Muscle of arm (tissue), 12 donors: Measurements from ENCODE around the gene SRGAP1. TPM values are rescaled to one million over a fixed set of nuclear protein-coding genes. Genes with fewer than 3 reads are reported as not detected.
A peak's percentile ranks its signal among the peaks of the same experiment; 100 is the strongest.

Source experiments
- DNase-seq: peaks from one replicate; pipeline ENCODE4 v3.0.0-alpha.2; 2013
- polyA plus RNA-seq, 12 donors: library from polyadenylated mRNA; unstranded; fragments of 120-200 nt; gene quantifications; one replicate each; pipeline ENCODE4 v1.2.1, GENCODE V29; 2013; ENCODE audit not compliant: insufficient read length in 12 of 12

Gene SRGAP1
- polyA plus RNA-seq, 12 donors, result 5.1 to 23.3 (median 7.1) TPM; not detected in 1

- DNase-seq, result peak; percentile 28
Measured at GRCh38 chr12:64082866-64083268, 238.4 kb downstream of the SRGAP1 start.

GRCh38 chr12:64083285-64084210, 239.0 kb downstream of the SRGAP1 start:
- peak; percentile 87 for DNase-seq

DNA sequence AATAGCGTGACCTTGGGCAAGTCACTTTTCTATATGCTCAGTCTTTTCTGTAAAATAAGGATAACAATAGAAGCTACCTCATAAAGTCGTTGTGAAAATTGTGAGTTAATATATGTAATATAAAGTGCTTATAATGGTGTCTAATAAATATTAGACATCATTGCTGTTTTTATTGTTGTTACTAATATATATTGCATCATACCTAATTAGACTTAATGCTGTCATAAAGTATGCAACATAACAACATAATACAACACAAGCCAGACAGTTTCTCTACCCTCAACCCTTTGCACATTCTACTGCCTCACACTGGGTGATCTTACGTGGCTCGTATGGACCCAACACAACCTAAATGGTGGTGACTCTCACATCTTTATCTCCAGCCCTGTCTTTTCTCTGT, 240.7 kb downstream of the SRGAP1 start:
- no peak for DNase-seq

GRCh38 chr12:64085996-64086395, 241.5 kb downstream of the SRGAP1 start:
- no peak for DNase-seq

DNA sequence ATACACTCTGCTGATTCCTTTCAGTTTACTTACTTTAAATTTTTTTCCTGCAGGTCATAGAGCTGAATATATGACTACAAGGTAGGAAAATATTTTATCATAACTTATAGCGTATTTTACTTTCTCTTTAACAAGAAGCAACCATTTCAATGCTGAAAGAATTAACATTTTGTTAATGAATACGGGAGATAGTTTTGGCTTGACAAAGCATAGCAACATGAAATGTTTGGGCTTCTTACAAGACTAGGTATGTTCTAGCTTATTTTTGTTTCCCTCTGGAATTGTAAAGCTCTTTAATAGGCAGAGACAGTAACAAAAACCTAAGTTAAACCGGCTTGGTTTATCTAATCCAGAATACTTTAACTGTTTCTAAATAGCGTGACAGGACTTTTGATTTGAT, 242.4 kb downstream of the SRGAP1 start:
- no peak for DNase-seq

DNA sequence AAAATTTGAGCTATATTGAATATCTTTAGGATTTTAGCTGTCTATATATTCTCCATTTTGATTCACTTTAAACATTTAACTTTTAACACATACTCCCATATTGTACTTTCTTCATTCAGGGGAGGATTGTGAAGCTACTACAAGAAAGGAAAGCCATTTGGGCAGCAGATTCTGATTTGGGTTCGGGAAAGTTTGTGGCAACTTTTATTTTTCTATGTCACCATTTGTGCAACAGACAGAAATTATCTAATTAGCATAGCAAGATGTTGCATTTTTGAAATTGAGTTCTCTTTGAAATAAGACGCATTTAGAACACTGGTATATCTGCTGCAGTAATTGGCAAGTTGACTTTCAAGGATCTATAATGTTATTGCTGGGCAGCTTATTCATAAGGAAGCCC, 243.3 kb downstream of the SRGAP1 start:
- no peak for DNase-seq

GRCh38 chr12:64088431-64089349, 244.2 kb downstream of the SRGAP1 start:
- DNase-seq, result peak; percentile 51

DNA sequence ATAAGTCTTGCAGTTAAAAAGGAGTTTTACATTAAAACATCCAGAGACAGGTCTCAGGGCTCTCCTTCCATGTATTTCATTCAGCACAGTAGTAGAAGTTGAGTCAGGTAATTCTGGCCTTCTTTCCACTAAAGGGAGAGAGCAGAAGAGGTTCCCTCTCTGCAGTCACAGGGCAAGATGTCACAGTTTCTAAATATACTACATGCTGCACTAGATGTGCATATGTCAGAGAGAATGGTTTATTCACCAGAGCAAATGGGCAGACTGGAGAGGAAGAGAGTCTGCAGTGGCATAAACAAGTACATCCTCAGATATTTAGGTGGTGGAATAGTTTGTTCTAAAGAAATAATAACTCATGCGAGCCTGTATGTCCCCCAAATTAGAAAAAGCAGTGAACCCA, 245.5 kb downstream of the SRGAP1 start:
- no peak for DNase-seq

DNA sequence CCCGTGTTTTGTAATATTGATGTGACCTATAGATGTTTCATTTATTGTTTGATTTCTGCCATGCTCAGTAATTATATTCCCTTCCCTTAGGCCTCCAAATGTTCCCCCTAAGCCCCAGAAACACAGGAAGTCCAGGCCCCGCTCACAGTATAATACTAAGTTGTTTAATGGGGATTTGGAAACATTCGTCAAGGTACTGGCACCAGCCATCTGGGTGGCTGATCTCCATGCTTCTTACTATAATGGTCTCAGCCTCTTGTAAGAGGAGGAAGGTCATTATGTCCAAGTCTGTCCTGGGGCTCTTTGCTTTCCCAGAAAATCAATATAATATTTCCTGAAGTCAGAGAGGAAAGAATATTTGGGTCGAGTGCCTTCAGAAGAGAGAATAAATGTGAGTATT, 246.7 kb downstream of the SRGAP1 start:
- no peak for DNase-seq

GRCh38 chr12:64092507-64093196, 248.2 kb downstream of the SRGAP1 start:
- DNase-seq, result no peak

DNA sequence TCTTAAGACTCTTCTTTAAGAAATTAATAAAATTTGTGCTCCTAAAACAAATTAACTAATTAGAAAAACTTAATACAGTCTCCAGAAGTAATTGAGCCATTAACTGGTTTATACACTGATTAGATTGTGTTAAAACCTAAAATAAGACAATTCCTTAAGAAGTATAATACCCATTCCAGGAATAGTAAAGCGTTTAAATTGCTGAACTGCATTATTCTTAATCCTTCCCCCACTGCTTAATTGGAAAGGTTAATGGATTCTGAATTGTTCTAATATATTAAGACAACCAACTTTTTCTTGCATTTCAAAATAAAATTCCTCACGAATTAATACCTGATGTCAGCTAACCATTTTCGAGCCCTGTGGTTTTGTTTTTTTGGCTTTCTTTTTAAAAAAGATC, 249.2 kb downstream of the SRGAP1 start:
- DNase-seq, result no peak

DNA sequence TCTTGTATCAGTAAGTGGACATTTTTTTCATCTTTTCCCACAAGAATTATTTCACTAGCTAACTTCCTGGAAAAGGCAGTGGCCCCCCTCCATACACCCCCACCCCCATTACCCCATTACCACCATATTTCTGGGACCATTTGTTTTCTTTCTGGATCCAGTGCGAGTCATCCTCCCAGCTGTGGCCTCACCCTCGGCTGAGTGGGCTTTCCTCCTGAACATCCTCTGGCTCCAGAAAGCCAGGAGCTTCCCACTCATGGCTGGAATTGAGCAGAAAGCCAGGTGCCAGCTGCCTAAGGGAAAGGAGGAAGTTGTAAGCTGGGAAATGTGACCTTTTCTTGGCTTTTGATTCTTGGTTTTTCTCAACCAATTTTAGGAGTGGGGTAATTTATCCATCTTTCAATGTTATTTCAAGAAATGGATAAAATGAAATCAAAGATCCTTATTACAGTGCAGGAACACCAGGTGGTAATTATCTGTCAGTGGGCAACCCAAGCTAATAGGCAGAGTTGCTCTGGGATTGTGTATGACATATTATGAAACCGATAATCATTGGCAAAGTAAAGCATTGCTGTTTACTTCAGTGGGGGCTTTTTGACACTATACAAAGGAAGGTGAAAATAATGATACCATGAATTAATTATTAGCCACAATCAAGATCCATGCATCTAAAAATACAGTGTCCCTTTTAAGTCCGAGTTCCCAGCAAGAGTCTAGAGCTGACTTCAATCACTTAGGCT, 253.0 kb downstream of the SRGAP1 start:
- DNase-seq, result no peak

GRCh38 chr12:64098709-64099354, 254.3 kb downstream of the SRGAP1 start:
- peak; percentile 88 for DNase-seq

GRCh38 chr12:64099397-64099796, 254.9 kb downstream of the SRGAP1 start:
- DNase-seq, result peak; percentile 92

DNA sequence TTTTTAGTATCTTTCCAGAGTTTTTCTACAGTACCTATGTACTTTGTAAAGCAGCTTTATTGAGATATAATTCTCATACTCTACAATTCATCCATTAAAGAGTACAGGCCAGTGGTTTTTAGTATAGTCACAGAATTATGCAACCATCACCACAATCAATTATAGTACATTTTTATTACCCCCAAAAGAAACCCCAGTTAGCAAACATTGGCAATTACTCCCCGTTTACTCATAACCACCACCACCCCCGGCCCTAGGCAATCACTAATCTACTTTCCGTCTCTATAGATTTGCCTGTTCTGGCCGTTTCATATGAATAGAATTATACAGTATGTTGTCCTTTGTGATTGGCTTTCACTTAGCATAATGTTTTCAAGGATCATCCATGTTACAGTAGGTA, 257.8 kb downstream of the SRGAP1 start:
- no peak for DNase-seq

DNA sequence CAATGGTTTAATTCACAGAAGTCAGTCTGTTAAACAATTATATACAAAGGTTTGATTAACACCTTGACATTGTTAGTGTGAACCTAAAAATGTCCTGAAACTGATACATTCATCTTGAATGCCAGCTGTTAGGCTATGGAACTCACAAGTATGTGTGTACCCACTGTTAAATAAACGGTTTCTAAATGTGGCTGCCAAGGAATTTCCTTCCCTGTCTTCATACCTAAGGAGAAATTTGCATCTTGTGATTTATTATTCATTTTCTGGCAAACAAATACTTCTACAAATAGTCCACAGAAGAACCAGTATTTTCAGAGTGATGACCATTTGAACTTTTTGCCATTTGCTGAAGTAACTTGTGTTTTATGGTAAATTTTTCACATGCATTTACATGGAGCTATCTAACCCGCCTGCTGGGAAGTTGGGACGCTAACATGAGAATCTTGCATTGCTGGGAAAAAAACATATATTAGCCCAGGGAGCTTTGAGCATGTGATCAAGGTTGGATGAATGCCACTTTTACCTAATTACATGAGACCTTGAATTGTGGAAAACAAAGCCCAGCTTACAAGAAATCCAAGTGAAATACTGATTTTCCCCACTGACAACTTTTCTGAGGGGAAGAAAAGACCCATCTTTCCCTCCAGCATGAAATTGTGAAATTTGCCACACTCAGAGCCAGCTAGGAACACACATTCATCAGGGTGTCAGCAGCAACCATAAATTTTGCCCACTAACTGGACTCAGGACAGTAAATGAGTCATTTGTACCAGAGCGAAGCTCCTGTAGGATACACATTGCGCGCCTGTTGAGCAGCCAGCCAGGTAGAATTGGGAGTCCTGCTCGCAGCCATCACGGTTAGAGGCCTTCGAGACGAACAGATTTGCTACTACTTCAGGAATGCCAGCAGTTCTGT, 259.6 kb downstream of the SRGAP1 start:
- no peak for DNase-seq

DNA sequence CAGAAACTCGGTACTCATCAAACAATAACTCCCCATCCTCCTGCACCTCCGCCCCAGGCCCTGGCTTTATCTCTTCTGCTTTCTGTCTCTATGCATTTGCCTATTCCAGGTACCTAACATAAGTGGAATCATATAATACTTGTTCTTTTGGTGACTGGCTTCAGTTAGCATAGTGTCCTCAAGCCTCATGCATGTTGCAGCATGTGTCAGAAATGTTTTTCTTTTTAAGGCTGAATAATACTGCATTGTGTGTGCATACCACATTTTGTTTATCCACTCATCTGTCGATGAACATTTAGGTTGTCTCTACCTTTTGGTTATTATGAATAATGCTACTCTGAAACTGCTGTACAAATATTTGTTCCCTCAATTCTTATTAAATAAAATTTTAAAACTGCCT, 260.5 kb downstream of the SRGAP1 start:
- DNase-seq, result no peak

- no peak for DNase-seq
Measured at GRCh38 chr12:64107776-64108175, 263.3 kb downstream of the SRGAP1 start.

DNA sequence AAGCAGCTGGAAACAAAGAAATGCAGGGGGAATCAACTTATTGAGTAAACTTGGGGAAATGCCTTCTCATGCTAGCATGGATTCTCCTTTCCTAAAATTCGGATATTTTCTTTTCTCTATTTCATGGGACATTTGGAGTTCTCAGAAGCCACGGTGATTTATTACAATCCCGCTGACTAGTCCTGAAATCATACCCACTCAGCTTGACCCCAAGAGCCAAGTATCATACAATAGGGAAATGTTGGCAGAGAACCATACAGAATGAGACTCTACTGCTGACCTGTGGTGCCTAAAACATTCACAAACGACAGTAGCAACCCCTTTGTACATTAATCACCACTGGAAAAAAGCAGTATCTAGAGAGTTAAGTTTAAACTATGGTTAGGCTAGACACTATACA, 265.2 kb downstream of the SRGAP1 start:
- DNase-seq, result no peak

- no peak for DNase-seq
Measured at GRCh38 chr12:64110864-64111263, 266.4 kb downstream of the SRGAP1 start.
